Stomach (tissue), 9 donors: ENCODE data around the gene ATP6V1C2. TPM values are rescaled to one million over a fixed set of nuclear protein-coding genes. Genes with fewer than 3 reads are reported as not detected.
A peak's percentile ranks its signal among the peaks of the same experiment; 100 is the strongest.

Experiments used
- DNase-seq, 2 donors: peaks; one replicate each; pipeline versions ENCODE4 v3.0.0 to v3.0.0-alpha.2; 2013 to 2019
- H3K27ac ChIP-seq, 5 donors: fragments of 200-600 bp in 4 of 5; sonication (generic) in 4 of 5; one replicate each; pipeline ENCODE4 v1.5.1; 2013 to 2019; ENCODE audit warnings: mild to moderate bottlenecking in 1 of 5, moderate library complexity in 1 of 5
- H3K27me3 ChIP-seq, 3 donors: fragments of 200-600 bp; sonication (generic); one replicate each; pipeline ENCODE4 v1.5.1; 2017 to 2019; ENCODE audit warnings: mixed run types in 1 of 3
- H3K36me3 ChIP-seq, 4 donors: fragments of 200-600 bp; sonication (generic); 1 replicate in 3 of 4; 2 replicates in 1 of 4; pipeline ENCODE4 v1.5.1; 2016 to 2019
- H3K4me1 ChIP-seq, 4 donors: fragments of 200-600 bp; sonication (generic); one replicate each; pipeline ENCODE4 v1.5.1; 2016 to 2019
- H3K4me3 ChIP-seq, 4 donors: fragments of 200-600 bp; sonication (generic) in 3 of 4; one replicate each; pipeline ENCODE4 v1.5.1; 2016 to 2019; ENCODE audit warnings: mild to moderate bottlenecking in 1 of 4
- H3K9me3 ChIP-seq, 4 donors: fragments of 200-600 bp; sonication (generic); one replicate each; pipeline ENCODE4 v1.5.1; 2016 to 2019
- CTCF ChIP-seq, 7 experiments: fragments of 450-650 bp in 4 of 7; fragments of 200-600 bp in 3 of 7; sonication (generic) in 3 of 7; IDR thresholded peaks; one replicate each; pipeline ENCODE4 v1.5.1; 2016 to 2019; ENCODE audit warnings: antibody characterized with exemption in 7 of 7, control low read depth in 2 of 7, mild to moderate bottlenecking in 1 of 7
- EP300 ChIP-seq: sonication (generic); formaldehyde crosslinking; IDR thresholded peaks from one replicate; pipeline ENCODE4 v1.6.1; 2017; ENCODE audit warnings: antibody characterized with exemption
- POLR2A ChIP-seq, 4 donors: fragments of 450-650 bp; IDR thresholded peaks; one replicate each; pipeline ENCODE4 v1.6.1; 2016; ENCODE audit warnings: antibody characterized with exemption in 4 of 4, control low read depth in 2 of 4, mild to moderate bottlenecking in 1 of 4, moderate library complexity in 1 of 4
- POLR2AphosphoS5 ChIP-seq, 3 donors: sonication (generic); formaldehyde crosslinking; IDR thresholded peaks; one replicate each; pipeline ENCODE4 v1.6.1; 2016; ENCODE audit warnings: antibody characterized with exemption in 3 of 3
- WGBS, 5 donors: extraction: QIAGEN DNeasy Blood & Tissue Kit in 3 of 5; methylation state at CpG; one replicate each; pipeline versions ENCODE4 v1.1.5 to v1.1.7; 2013 to 2018; 5-methylcytosine and 5-hydroxymethylcytosine counted together
- intact Hi-C: fragments of 100-400 bp; cut with DNase I; formaldehyde crosslinking; loops from one replicate; pipeline ENCODE4 v1.15.1; 2023; ENCODE audit warnings: low total_unique reads
- polyA plus RNA-seq, 3 donors: library from polyadenylated mRNA; stranded (reverse); fragments of 200-250 nt; gene quantifications; one replicate each; pipeline ENCODE4 v1.2.3, GENCODE V29; 2013
- total RNA-seq, 5 donors: library from RNA; depleted of rRNA; stranded (reverse); fragments of >200 nt; gene quantifications; one replicate each; pipeline versions ENCODE4 v1.1.0 to v1.2.3, GENCODE V29; 2014 to 2016
- donor health status: healthy with polysubstance abuse.
- donor health status: Bipolar disorder and iron deficiency.
- donor health status: healthy.

Gene ATP6V1C2
- total and polyA plus RNA-seq, 8 donors, result 0.61 to 143 (median 1.1) TPM; not detected in 3

GRCh38 chr2:10717628-10718027 lies 3.8 kb upstream of the ATP6V1C2 start:
- Histone ChIP-seq H3K9me3 (no peaks in the 10 kb centered on the region), H3K27me3 (peaks cover 0 to 42% (median 26%) of the 10 kb centered on the region in 3 donors), H3K4me3 (no peak overlapping the region), H3K4me1 (peaks cover 12 to 32% (median 21%) of the 10 kb centered on the region in 4 donors), H3K36me3 (no peaks in the 10 kb centered on the region), H3K27ac (peak overlapping the region in 1 of 5 donors; percentile 22)
- 22 to 36% (median 27%) methylated on average over 4 of the region's 4 CpGs for WGBS, 5 donors
- intact Hi-C loops, result no loop called here
- TF ChIP-seq CTCF (IDR thresholded peaks at IDR 0.05) (no peak), POLR2AphosphoS5 (IDR thresholded peaks at IDR 0.05) (peak in 1 of 3 donors; percentile 24)
- no peak for DNase-seq

- Histone ChIP-seq H3K27me3 (peaks cover 0 to 66% (median 48%) of the 10 kb centered on the region in 3 donors), H3K9me3 (no peaks in the 10 kb centered on the region), H3K4me1 (peaks cover 12 to 33% (median 21%) of the 10 kb centered on the region in 4 donors), H3K36me3 (no peaks in the 10 kb centered on the region), H3K27ac (no peak overlapping the region), H3K4me3 (no peak overlapping the region)
- no peak for TF ChIP-seq POLR2A (IDR thresholded peaks at IDR 0.05)
- TF ChIP-seq EP300, result no peak
- TF ChIP-seq POLR2AphosphoS5 (IDR thresholded peaks at IDR 0.05), result no peak
- TF ChIP-seq CTCF (IDR thresholded peaks at IDR 0.05), result no peak
- 56 to 71% (median 63%) methylated on average over 7 of the region's 7 CpGs for WGBS, 5 donors
- intact Hi-C loops, result no loop called here
- DNase-seq, result no peak
Measured at GRCh38 chr2:10720306-10720705, 1.1 kb upstream of the ATP6V1C2 start.

GRCh38 chr2:10720947-10721395 lies 459 bp upstream of the ATP6V1C2 start:
- H3K4me1 ChIP-seq, result peaks cover 12 to 33% (median 21%) of the 10 kb centered on the region in 4 donors
- intact Hi-C loops, result no loop called here
- peak in 1 of 2 donors; percentile 45 for DNase-seq
- WGBS, 5 donors, result 2 to 20% (median 2%) methylated on average over 7 to 39 of the region's 39 CpGs
- no peaks in the 10 kb centered on the region for H3K36me3 ChIP-seq
- H3K27ac ChIP-seq, result peak overlapping the region in 1 of 5 donors; percentile 16
- H3K9me3 ChIP-seq, result no peaks in the 10 kb centered on the region
- H3K4me3 ChIP-seq, result peak overlapping the region; percentile 55 to 72 (median 62)
- TF ChIP-seq POLR2AphosphoS5 (IDR thresholded peaks at IDR 0.05) (no peak), EP300 (no peak), CTCF (IDR thresholded peaks at IDR 0.05) (no peak), POLR2A (IDR thresholded peaks at IDR 0.05) (no peak)
- peaks cover 0 to 70% (median 48%) of the 10 kb centered on the region in 3 donors for H3K27me3 ChIP-seq

GRCh38 chr2:10722252-10722825 lies 909 bp downstream of the ATP6V1C2 start:
- Histone ChIP-seq H3K27ac (no peak overlapping the region), H3K27me3 (peaks cover 0 to 80% (median 48%) of the 10 kb centered on the region in 3 donors), H3K4me1 (peaks cover 12 to 30% (median 21%) of the 10 kb centered on the region in 4 donors), H3K9me3 (no peaks in the 10 kb centered on the region), H3K4me3 (peak overlapping the region; percentile 55 to 72 (median 62)), H3K36me3 (no peaks in the 10 kb centered on the region)
- intact Hi-C loops, result no loop called here
- DNase-seq, result no peak
- TF ChIP-seq EP300 (no peak), CTCF (IDR thresholded peaks at IDR 0.05) (no peak), POLR2AphosphoS5 (IDR thresholded peaks at IDR 0.05) (no peak), POLR2A (IDR thresholded peaks at IDR 0.05) (no peak)
- WGBS, 5 donors, result 14 to 29% (median 15%) methylated on average over 7 of the region's 7 CpGs
